Subcutaneous adipose tissue (tissue), 4 donors: ENCODE data around the gene TTC28. TPM values are rescaled to one million over a fixed set of nuclear protein-coding genes. Genes with fewer than 3 reads are reported as not detected.

Source experiments
- total RNA-seq, 4 donors: library from RNA; depleted of rRNA; stranded (reverse); fragments of >200 nt; gene quantifications; one replicate each; pipeline ENCODE4 v1.1.0, GENCODE V29; 2016
- TF ChIP-seq, protein P1 (sequence below): fragments of 450-650 bp; IDR thresholded peaks from one replicate; pipeline ENCODE4 v1.5.1; 2016; ENCODE audit warnings: low read depth, mild to moderate bottlenecking, control low read depth, antibody characterized with exemption, moderate library complexity

The TTC28 gene
- total RNA-seq, 4 donors from 2014 or later = 42.6 to 71.6 (median 43.4) TPM

DNA sequence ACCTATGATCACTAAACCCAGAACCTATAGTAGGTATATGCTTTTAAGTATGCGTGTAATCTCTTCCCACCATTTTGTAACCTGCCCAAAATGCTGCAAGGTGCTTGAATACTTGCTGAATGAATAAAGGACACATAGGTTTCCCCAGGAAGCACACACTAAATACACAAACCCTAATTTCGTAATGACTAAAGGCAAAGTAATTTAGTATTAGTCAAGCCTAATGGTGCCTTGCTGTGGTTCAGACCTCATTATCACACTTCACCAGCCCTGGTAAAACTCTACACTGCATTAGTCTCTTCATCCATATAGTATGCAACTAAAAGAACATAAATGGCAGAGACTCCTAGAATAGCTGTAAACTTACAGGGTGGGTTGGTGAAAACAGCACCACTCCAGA lies 471.6 kb downstream of the TTC28 start:
- TF ChIP-seq, protein P1, sequence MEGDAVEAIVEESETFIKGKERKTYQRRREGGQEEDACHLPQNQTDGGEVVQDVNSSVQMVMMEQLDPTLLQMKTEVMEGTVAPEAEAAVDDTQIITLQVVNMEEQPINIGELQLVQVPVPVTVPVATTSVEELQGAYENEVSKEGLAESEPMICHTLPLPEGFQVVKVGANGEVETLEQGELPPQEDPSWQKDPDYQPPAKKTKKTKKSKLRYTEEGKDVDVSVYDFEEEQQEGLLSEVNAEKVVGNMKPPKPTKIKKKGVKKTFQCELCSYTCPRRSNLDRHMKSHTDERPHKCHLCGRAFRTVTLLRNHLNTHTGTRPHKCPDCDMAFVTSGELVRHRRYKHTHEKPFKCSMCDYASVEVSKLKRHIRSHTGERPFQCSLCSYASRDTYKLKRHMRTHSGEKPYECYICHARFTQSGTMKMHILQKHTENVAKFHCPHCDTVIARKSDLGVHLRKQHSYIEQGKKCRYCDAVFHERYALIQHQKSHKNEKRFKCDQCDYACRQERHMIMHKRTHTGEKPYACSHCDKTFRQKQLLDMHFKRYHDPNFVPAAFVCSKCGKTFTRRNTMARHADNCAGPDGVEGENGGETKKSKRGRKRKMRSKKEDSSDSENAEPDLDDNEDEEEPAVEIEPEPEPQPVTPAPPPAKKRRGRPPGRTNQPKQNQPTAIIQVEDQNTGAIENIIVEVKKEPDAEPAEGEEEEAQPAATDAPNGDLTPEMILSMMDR = no peak

DNA sequence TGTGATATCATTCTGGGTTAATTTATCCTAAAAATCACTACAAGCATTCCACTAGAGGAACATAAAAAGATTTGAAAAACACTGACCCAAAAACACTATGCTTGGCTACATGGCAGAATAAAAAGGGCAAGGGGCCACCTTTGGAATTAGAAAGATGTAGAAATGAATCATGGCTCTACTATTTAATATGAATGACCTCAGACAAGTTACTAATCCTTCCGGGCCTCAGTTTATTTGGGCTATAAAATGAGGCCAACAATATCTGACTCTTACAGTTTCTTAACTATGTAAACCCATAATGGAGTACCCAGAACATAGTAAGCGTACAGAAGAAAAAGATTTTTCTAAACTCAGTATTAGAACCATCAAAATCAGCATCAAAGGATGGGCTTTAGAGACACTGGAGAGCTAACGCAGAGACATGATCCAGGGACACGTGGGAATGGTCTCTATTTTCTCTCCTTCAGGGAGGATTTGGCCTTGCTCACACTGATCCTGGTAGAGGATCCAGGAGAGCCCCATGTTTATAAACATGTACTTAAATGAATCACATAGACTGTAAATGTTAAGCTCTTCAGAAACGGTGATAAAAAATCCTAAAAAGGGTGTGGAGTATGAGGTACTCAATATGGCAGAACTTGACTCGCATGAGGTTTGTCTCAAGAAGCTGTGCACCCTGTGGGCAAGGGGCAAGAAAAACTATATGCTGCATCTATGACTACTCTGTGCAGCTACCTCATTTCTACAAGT lies 472.2 kb downstream of the TTC28 start:
- TF ChIP-seq, protein P1 = no peak

DNA sequence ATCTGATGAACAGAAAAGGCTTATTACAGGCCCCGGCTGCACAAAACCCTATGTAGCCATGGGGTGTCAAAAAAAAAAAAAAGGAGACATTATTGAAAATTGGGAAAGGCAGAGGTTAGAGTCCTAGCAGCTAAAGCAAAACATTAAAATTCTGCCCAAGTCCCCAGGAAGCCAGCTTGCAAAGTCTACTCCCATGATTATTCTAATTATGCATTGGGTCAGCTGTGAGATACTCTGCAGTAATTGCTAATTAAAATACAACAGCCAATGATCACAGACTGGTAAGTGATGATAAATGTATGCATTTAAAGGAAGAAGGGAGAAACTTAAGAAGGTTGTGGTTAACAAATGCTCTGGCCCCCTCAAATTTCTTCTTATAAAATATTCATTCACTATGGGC lies 473.7 kb downstream of the TTC28 start:
- TF ChIP-seq, protein P1 = no peak

DNA sequence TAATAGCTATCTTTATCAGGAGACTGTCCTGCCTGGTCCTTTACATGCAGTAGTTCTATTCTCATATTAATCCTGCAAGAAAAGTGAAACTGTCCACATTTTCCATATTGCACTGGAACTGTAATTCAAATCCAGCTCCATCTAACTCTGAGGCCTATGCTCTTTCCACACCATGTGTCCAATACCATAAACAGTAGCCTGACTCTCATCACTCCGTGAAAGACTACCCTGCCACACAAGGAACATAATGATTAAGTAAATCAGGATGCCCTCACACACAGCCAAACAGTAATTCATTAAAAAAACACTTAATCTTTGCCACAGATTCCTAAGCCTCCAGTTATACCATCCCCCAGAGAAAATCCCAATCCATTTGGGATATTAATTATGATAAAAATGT lies 475.3 kb downstream of the TTC28 start:
- TF ChIP-seq, protein P1 = no peak

- TF ChIP-seq, protein P1 = no peak
Measured at GRCh38 chr22:28203286-28203685, 476.4 kb downstream of the TTC28 start.

GRCh38 chr22:28198692-28199091 lies 480.9 kb downstream of the TTC28 start:
- TF ChIP-seq, protein P1 = no peak

- TF ChIP-seq, protein P1 = no peak
Measured at GRCh38 chr22:28188178-28188879, 491.3 kb downstream of the TTC28 start.
